HEK293 (cell line): ENCODE measurements around the gene TDRD1.

Experiments used
- CTCF ChIA-PET: fragments of 350-600 bp; formaldehyde crosslinking; extraction: SDS; loops from one replicate; lab custom pipeline; 2021; ENCODE audit warnings: antibody characterized with exemption; lab: Yijun Ruan, JAX
- POLR2A ChIA-PET: fragments of 300-600 bp; formaldehyde crosslinking; extraction: SDS; loops from one replicate; lab custom pipeline; 2020; ENCODE audit warnings: antibody characterized with exemption, inconsistent platforms; lab: Yijun Ruan, JAX
- H3K27ac ChIP-seq: fragments of 200-500 bp; sonication (Bioruptor generic); 2 replicates; pipeline ENCODE4 v1.5.1; 2014; ENCODE audit warnings: low read depth, low read length, control low read depth, inconsistent platforms; ENCODE audit errors: extremely low read depth
- H3K36me3 ChIP-seq, 2 experiments: fragments of 200-500 bp in 1 of 2; sonication (Bioruptor generic) in 1 of 2; 1 replicate in 1 of 2; 2 replicates in 1 of 2; pipeline ENCODE4 v1.5.1; 2014 to 2017; ENCODE audit warnings: inconsistent platforms in 2 of 2, low read length in 2 of 2; ENCODE audit not compliant: control insufficient read depth in 2 of 2, insufficient read depth in 1 of 2
- H3K4me1 ChIP-seq: fragments of 200-500 bp; sonication (Bioruptor generic); 2 replicates; pipeline ENCODE4 v1.5.1; 2014; ENCODE audit warnings: mild to moderate bottlenecking, low read length, inconsistent platforms; ENCODE audit not compliant: control insufficient read depth, insufficient read depth
- H3K4me3 ChIP-seq: 2 replicates; pipeline ENCODE4 v1.5.1; 2011; ENCODE audit warnings: low read depth, mild to moderate bottlenecking, control low read depth, low read length, moderate library complexity
- H3K9me3 ChIP-seq: fragments of 200-500 bp; sonication (Bioruptor generic); 2 replicates; pipeline ENCODE4 v1.5.1; 2014; ENCODE audit warnings: low read depth, low read length, inconsistent platforms; ENCODE audit not compliant: control insufficient read depth, insufficient read depth
- FEZF1 ChIP-seq: fragments of 450-650 bp; formaldehyde crosslinking; IDR thresholded peaks from 2 replicates; pipeline ENCODE4 v1.5.1; 2016; ENCODE audit warnings: missing biosample characterization, missing genetic modification characterization
- GLIS2 ChIP-seq: fragments of 450-650 bp; formaldehyde crosslinking; IDR thresholded peaks from 2 replicates; pipeline ENCODE4 v1.5.1; 2016; ENCODE audit warnings: missing biosample characterization, missing genetic modification characterization
- KLF7 ChIP-seq: fragments of 450-650 bp; formaldehyde crosslinking; IDR thresholded peaks from 2 replicates; pipeline ENCODE4 v1.5.1; 2016; ENCODE audit warnings: missing biosample characterization, missing genetic modification characterization, borderline replicate concordance
- SALL2 ChIP-seq: fragments of 450-650 bp; formaldehyde crosslinking; IDR thresholded peaks from 2 replicates; pipeline ENCODE4 v1.5.0; 2017; ENCODE audit warnings: missing biosample characterization, mild to moderate bottlenecking, missing genetic modification characterization, borderline replicate concordance
- WT1 ChIP-seq: fragments of 450-650 bp; formaldehyde crosslinking; IDR thresholded peaks from 2 replicates; pipeline ENCODE4 v1.5.1; 2016; ENCODE audit warnings: missing biosample characterization, missing genetic modification characterization
- ZBTB20 ChIP-seq: fragments of 450-650 bp; formaldehyde crosslinking; IDR thresholded peaks from 2 replicates; pipeline ENCODE4 v1.5.1; 2016; ENCODE audit warnings: missing biosample characterization, missing genetic modification characterization
- ZBTB8A ChIP-seq: fragments of 450-650 bp; formaldehyde crosslinking; IDR thresholded peaks from 2 replicates; pipeline ENCODE4 v1.5.1; 2016; ENCODE audit warnings: missing biosample characterization, missing genetic modification characterization
- ZEB2 ChIP-seq: fragments of 450-650 bp; formaldehyde crosslinking; IDR thresholded peaks from 2 replicates; pipeline ENCODE4 v1.5.1; 2016; ENCODE audit warnings: missing biosample characterization, missing genetic modification characterization
- ZFP3 ChIP-seq: fragments of 450-650 bp; formaldehyde crosslinking; IDR thresholded peaks from 2 replicates; pipeline ENCODE4 v1.5.1; 2016; ENCODE audit warnings: low read depth, missing biosample characterization, missing genetic modification characterization
- ZIC2 ChIP-seq: fragments of 450-650 bp; formaldehyde crosslinking; IDR thresholded peaks from 2 replicates; pipeline ENCODE4 v1.5.1; 2016; ENCODE audit warnings: missing biosample characterization, missing genetic modification characterization
- ZNF10 ChIP-seq: fragments of 450-650 bp; formaldehyde crosslinking; IDR thresholded peaks from 2 replicates; pipeline ENCODE4 v1.5.1; 2017; ENCODE audit warnings: missing biosample characterization, missing genetic modification characterization
- ZNF112 ChIP-seq: fragments of 450-650 bp; formaldehyde crosslinking; IDR thresholded peaks from 2 replicates; pipeline ENCODE4 v1.5.0; 2017; ENCODE audit warnings: missing biosample characterization, missing genetic modification characterization
- ZNF138 ChIP-seq: fragments of 450-650 bp; formaldehyde crosslinking; IDR thresholded peaks from 2 replicates; pipeline ENCODE4 v1.5.1; 2016; ENCODE audit warnings: missing biosample characterization, missing genetic modification characterization, borderline replicate concordance
- ZNF16 ChIP-seq: fragments of 450-650 bp; formaldehyde crosslinking; IDR thresholded peaks from 2 replicates; pipeline ENCODE4 v1.5.1; 2016; ENCODE audit warnings: low read depth, missing biosample characterization, missing genetic modification characterization
- ZNF311 ChIP-seq: fragments of 450-650 bp; formaldehyde crosslinking; IDR thresholded peaks from 2 replicates; pipeline ENCODE4 v1.5.1; 2017; ENCODE audit warnings: missing biosample characterization, missing genetic modification characterization, borderline replicate concordance
- ZNF335 ChIP-seq: fragments of 450-650 bp; formaldehyde crosslinking; conservative IDR thresholded peaks from 2 replicates; pipeline ENCODE4 v1.5.1; 2016; ENCODE audit warnings: missing biosample characterization, missing genetic modification characterization
- ZNF366 ChIP-seq: fragments of 450-650 bp; formaldehyde crosslinking; conservative IDR thresholded peaks from 2 replicates; pipeline ENCODE4 v1.5.1; 2016; ENCODE audit warnings: missing biosample characterization, missing genetic modification characterization
- ZNF426 ChIP-seq: fragments of 450-650 bp; formaldehyde crosslinking; IDR thresholded peaks from 2 replicates; pipeline ENCODE4 v1.5.1; 2017; ENCODE audit warnings: missing biosample characterization, missing genetic modification characterization, mild to moderate bottlenecking, inconsistent platforms, moderate library complexity
- ZNF530 ChIP-seq: fragments of 450-650 bp; formaldehyde crosslinking; IDR thresholded peaks from 2 replicates; pipeline ENCODE4 v1.5.1; 2016; ENCODE audit warnings: low read depth, missing biosample characterization, missing genetic modification characterization
- ZNF571 ChIP-seq: fragments of 450-650 bp; formaldehyde crosslinking; IDR thresholded peaks from 2 replicates; pipeline ENCODE4 v1.5.0; 2017; ENCODE audit warnings: missing biosample characterization, missing genetic modification characterization
- ZNF624 ChIP-seq: fragments of 450-650 bp; formaldehyde crosslinking; IDR thresholded peaks from 2 replicates; pipeline ENCODE4 v1.5.1; 2017; ENCODE audit warnings: missing biosample characterization, missing genetic modification characterization
- ZNF791 ChIP-seq: fragments of 450-650 bp; formaldehyde crosslinking; IDR thresholded peaks from 2 replicates; pipeline ENCODE4 v1.5.1; 2016; ENCODE audit warnings: missing biosample characterization, missing genetic modification characterization
- ZSCAN5A ChIP-seq: fragments of 450-650 bp; formaldehyde crosslinking; IDR thresholded peaks from 2 replicates; pipeline ENCODE4 v1.5.1; 2016; ENCODE audit warnings: missing biosample characterization, missing genetic modification characterization
- TF ChIP-seq, protein P1 (sequence below): fragments of 450-650 bp; formaldehyde crosslinking; IDR thresholded peaks from 2 replicates; pipeline ENCODE4 v1.5.1; 2016; ENCODE audit warnings: missing biosample characterization, missing genetic modification characterization
- TF ChIP-seq, protein P2 (sequence below): fragments of 450-650 bp; formaldehyde crosslinking; conservative IDR thresholded peaks from 2 replicates; pipeline ENCODE4 v1.5.1; 2016; ENCODE audit warnings: low read depth, missing biosample characterization, missing genetic modification characterization
- TF ChIP-seq, protein P3 (sequence below): fragments of 450-650 bp; formaldehyde crosslinking; IDR thresholded peaks from 2 replicates; pipeline ENCODE4; 2016; ENCODE audit warnings: missing biosample characterization, missing genetic modification characterization

TDRD1 gene

GRCh38 chr10:114239117-114239993, 60.2 kb downstream of the TDRD1 start, which contains the start of gene VWA2 (continued):
- no peak for TF ChIP-seq ZFP3
- no peak for TF ChIP-seq ZSCAN5A
- TF ChIP-seq, protein P1, sequence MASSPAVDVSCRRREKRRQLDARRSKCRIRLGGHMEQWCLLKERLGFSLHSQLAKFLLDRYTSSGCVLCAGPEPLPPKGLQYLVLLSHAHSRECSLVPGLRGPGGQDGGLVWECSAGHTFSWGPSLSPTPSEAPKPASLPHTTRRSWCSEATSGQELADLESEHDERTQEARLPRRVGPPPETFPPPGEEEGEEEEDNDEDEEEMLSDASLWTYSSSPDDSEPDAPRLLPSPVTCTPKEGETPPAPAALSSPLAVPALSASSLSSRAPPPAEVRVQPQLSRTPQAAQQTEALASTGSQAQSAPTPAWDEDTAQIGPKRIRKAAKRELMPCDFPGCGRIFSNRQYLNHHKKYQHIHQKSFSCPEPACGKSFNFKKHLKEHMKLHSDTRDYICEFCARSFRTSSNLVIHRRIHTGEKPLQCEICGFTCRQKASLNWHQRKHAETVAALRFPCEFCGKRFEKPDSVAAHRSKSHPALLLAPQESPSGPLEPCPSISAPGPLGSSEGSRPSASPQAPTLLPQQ (tag by site-specific recombination): peak; percentile 91
- TF ChIP-seq WT1: peak; percentile 80
- no peak for TF ChIP-seq ZNF112
- TF ChIP-seq ZNF10 (tag by site-specific recombination): 0 out of 2 replicates have a peak, but pooled peaks have one; percentile 38
- TF ChIP-seq ZBTB20 (tag by site-specific recombination): peak; percentile 62; the same call in 1 of the 2 replicates
- TF ChIP-seq ZEB2 (tag by site-specific recombination): peak; percentile 44; the same call in 1 of the 2 replicates
- TF ChIP-seq ZBTB8A (tag by site-specific recombination): peak; percentile 72
- peak; percentile 35 for TF ChIP-seq GLIS2 (tag by site-specific recombination)

DNA sequence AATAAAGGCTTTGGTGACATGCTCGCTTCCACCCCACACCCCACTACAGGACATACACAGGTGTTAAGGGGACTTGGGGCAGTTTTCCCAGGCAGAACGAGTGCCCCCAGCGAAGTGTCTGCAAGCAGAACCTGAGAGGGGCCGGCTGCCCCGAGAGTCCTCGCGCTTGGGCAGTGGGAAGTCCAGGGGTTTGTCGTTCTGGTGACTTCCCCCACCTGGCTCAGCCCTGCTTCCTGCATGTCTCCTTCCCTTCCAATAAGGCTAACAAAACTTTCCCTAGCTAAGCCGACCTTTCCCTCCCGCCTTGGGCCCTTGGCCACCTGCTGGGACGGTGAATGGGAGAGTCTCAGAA, 60.8 kb downstream of the TDRD1 start:
- no peak overlapping the region for H3K4me3 ChIP-seq
- H3K27ac ChIP-seq: no peak overlapping the region; the same call in 1 of the 2 replicates
- ChIA-PET POLR2A (no interaction called here), CTCF (interaction anchor here (0.7 kb wide), 1 partner anchor 186 kb away, joined by 3 read pairs; no protein-coding TSS in a partner anchor)
- H3K36me3 ChIP-seq: no peaks in the 10 kb centered on the region
- peaks cover 2% of the 10 kb centered on the region; the same call in 1 of the 2 replicates for H3K4me1 ChIP-seq
- no peaks in the 10 kb centered on the region for H3K9me3 ChIP-seq
- TF ChIP-seq ZNF366 (tag by site-specific recombination) (no peak), ZIC2 (tag by site-specific recombination) (no peak), ZNF311 (tag by site-specific recombination) (no peak), ZNF426 (no peak), ZNF335 (tag by site-specific recombination) (no peak), ZNF791 (tag by site-specific recombination) (no peak), ZNF624 (no peak), ZNF530 (tag by site-specific recombination) (no peak), FEZF1 (tag by site-specific recombination) (no peak), KLF7 (tag by site-specific recombination) (no peak), ZNF16 (tag by site-specific recombination) (no peak), SALL2 (tag by site-specific recombination) (no peak), ZNF138 (tag by site-specific recombination) (no peak), ZNF571 (tag by site-specific recombination) (no peak)
- TF ChIP-seq, protein P2, sequence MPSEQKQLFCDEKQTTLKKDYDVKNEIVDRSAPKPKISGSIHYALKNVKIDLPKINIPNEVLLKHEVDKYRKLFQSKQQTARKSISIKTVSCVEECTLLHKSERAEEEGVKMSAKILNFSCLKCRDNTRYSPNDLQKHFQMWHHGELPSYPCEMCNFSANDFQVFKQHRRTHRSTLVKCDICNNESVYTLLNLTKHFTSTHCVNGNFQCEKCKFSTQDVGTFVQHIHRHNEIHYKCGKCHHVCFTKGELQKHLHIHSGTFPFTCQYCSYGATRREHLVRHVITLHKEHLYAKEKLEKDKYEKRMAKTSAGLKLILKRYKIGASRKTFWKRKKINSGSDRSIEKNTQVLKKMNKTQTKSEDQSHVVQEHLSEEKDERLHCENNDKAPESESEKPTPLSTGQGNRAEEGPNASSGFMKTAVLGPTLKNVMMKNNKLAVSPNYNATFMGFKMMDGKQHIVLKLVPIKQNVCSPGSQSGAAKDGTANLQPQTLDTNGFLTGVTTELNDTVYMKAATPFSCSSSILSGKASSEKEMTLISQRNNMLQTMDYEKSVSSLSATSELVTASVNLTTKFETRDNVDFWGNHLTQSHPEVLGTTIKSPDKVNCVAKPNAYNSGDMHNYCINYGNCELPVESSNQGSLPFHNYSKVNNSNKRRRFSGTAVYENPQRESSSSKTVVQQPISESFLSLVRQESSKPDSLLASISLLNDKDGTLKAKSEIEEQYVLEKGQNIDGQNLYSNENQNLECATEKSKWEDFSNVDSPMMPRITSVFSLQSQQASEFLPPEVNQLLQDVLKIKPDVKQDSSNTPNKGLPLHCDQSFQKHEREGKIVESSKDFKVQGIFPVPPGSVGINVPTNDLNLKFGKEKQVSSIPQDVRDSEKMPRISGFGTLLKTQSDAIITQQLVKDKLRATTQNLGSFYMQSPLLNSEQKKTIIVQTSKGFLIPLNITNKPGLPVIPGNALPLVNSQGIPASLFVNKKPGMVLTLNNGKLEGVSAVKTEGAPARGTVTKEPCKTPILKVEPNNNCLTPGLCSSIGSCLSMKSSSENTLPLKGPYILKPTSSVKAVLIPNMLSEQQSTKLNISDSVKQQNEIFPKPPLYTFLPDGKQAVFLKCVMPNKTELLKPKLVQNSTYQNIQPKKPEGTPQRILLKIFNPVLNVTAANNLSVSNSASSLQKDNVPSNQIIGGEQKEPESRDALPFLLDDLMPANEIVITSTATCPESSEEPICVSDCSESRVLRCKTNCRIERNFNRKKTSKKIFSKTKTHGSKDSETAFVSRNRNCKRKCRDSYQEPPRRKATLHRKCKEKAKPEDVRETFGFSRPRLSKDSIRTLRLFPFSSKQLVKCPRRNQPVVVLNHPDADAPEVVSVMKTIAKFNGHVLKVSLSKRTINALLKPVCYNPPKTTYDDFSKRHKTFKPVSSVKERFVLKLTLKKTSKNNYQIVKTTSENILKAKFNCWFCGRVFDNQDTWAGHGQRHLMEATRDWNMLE (tag by site-specific recombination): no peak
- TF ChIP-seq, protein P3, sequence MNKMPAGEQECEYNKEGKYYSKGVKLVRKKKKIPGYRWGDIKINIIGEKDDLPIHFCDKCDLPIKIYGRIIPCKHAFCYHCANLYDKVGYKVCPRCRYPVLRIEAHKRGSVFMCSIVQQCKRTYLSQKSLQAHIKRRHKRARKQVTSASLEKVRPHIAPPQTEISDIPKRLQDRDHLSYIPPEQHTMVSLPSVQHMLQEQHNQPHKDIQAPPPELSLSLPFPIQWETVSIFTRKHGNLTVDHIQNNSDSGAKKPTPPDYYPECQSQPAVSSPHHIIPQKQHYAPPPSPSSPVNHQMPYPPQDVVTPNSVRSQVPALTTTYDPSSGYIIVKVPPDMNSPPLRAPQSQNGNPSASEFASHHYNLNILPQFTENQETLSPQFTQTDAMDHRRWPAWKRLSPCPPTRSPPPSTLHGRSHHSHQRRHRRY (tag by site-specific recombination): no peak
